PC-9 (cell line): ENCODE measurements around the gene BMP8B.

Experiments used
- EZH2 ChIP-seq: fragments of 200-600 bp; sonication (generic); IDR thresholded peaks from 2 replicates; pipeline ENCODE4 v1.8.0; 2017; ENCODE audit warnings: antibody characterized with exemption, low read depth
- TF ChIP-seq, protein P1 (sequence below): fragments of 200-600 bp; sonication (generic); conservative IDR thresholded peaks from 2 replicates; pipeline ENCODE4 v1.6.1; 2017; ENCODE audit warnings: mixed run types, antibody characterized with exemption, mild to moderate bottlenecking, moderate library complexity

DNA sequence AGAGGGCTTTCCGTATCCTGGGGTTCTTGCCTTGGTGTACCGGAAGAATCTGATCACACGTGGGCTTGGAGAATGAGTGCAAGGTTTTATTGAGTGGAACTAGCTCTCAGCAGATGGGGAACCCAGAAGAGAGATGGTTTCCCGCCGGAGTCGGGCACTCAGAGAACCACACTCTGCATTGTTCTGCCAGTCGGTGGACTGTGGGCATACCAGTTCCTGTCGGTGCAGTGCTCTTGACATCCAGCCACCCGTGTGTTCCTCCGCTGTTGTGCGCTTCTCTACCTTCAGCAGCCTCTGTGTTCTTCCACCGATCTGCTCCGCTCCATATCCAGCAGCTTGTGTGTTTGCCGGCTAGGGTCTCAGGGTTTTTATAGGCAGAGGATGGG lies 60.7 kb downstream of the BMP8B start:
- TF ChIP-seq EZH2 = no peak
- TF ChIP-seq, protein P1, sequence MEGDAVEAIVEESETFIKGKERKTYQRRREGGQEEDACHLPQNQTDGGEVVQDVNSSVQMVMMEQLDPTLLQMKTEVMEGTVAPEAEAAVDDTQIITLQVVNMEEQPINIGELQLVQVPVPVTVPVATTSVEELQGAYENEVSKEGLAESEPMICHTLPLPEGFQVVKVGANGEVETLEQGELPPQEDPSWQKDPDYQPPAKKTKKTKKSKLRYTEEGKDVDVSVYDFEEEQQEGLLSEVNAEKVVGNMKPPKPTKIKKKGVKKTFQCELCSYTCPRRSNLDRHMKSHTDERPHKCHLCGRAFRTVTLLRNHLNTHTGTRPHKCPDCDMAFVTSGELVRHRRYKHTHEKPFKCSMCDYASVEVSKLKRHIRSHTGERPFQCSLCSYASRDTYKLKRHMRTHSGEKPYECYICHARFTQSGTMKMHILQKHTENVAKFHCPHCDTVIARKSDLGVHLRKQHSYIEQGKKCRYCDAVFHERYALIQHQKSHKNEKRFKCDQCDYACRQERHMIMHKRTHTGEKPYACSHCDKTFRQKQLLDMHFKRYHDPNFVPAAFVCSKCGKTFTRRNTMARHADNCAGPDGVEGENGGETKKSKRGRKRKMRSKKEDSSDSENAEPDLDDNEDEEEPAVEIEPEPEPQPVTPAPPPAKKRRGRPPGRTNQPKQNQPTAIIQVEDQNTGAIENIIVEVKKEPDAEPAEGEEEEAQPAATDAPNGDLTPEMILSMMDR = no peak
